ENCODE results near the gene AKR1C4.
"Not testable (repeated sequence)": the region's sequence is repeated elsewhere in the genome, so short reads cannot be mapped to it uniquely, and the experiment has no call there.

Gene AKR1C4

GRCh38 chr10:5195727-5196374 lies 786 bp upstream of the AKR1C4 start:
- Histone ChIP-seq H4K20me1 (no peaks in the 10 kb centered on the region), H3K36me3 (no peaks in the 10 kb centered on the region), H3K9ac (no peak overlapping the region), H3K4me3 (no peak overlapping the region), H3K4me1 (no peaks in the 10 kb centered on the region; a peak in 1 of 20 replicates), H3K9me3 (replicated peaks in 1 of 11) (peaks cover 0 to 12% (median 0%) of the 10 kb centered on the region in 11 experiments; a peak in 5 of 22 replicates), H3K27ac (no peak overlapping the region), H3K4me2 (no peak overlapping the region), H3K27me3 (no peaks in the 10 kb centered on the region)
- no peak for TF ChIP-seq Cebpa-rat (IDR thresholded peaks at IDR 0.05)

- no peak for TF ChIP-seq Cebpa-rat (IDR thresholded peaks at IDR 0.05)
- Histone ChIP-seq H3K4me1 (no peaks in the 10 kb centered on the region; a peak in 1 of 20 replicates), H3K27ac (no peak overlapping the region), H4K20me1 (no peaks in the 10 kb centered on the region), H3K4me3 (no peak overlapping the region), H3K9me3 (replicated peaks in 1 of 11) (peaks cover 7 to 30% (median 20%) of the 10 kb centered on the region in 11 experiments; a peak in 20 of 22 replicates), H3K9ac (no peak overlapping the region), H3K4me2 (no peak overlapping the region), H3K36me3 (no peaks in the 10 kb centered on the region), H3K27me3 (no peaks in the 10 kb centered on the region)
Measured at GRCh38 chr10:5198386-5198785, 1.7 kb downstream of the AKR1C4 start.

GRCh38 chr10:5199398-5199797 lies 2.8 kb downstream of the AKR1C4 start:
- peaks cover 9 to 36% (median 25%) of the 10 kb centered on the region in 11 experiments; a peak in 20 of 22 replicates for H3K9me3 ChIP-seq (replicated peaks in 1 of 11)
- H3K4me1 ChIP-seq = no peaks in the 10 kb centered on the region; a peak in 1 of 20 replicates
- no peak for TF ChIP-seq Cebpa-rat (IDR thresholded peaks at IDR 0.05)
- H4K20me1 ChIP-seq = no peaks in the 10 kb centered on the region
- H3K4me2 ChIP-seq = no peak overlapping the region
- H3K27ac ChIP-seq = no peak overlapping the region
- H3K27me3 ChIP-seq = no peaks in the 10 kb centered on the region
- no peaks in the 10 kb centered on the region for H3K36me3 ChIP-seq
- H3K4me3 ChIP-seq = no peak overlapping the region
- H3K9ac ChIP-seq = no peak overlapping the region

GRCh38 chr10:5206799-5207198 lies 10.2 kb downstream of the AKR1C4 start:
- Histone ChIP-seq H3K9me3 (replicated peaks in 1 of 11) (peaks cover 16 to 45% (median 29%) of the 10 kb centered on the region in 11 experiments; a peak in 21 of 22 replicates), H3K4me3 (no peak overlapping the region), H4K20me1 (no peaks in the 10 kb centered on the region), H3K4me1 (no peaks in the 10 kb centered on the region), H3K27ac (no peak overlapping the region), H3K9ac (no peak overlapping the region), H3K36me3 (no peaks in the 10 kb centered on the region), H3K4me2 (no peak overlapping the region), H3K27me3 (no peaks in the 10 kb centered on the region)
- TF ChIP-seq Cebpa-rat (IDR thresholded peaks at IDR 0.05) = no peak

- not testable (repeated sequence) for H3K27ac ChIP-seq, H4K20me1 ChIP-seq, H3K9ac ChIP-seq, H3K4me3 ChIP-seq, H3K4me2 ChIP-seq, H3K27me3 ChIP-seq, H3K4me1 ChIP-seq, H3K36me3 ChIP-seq
- H3K9me3 ChIP-seq (replicated peaks in 1 of 11) = peaks cover 6 to 37% (median 15%) of the 10 kb centered on the region in 11 experiments; a peak in 19 of 22 replicates
Measured at GRCh38 chr10:5209776-5210175, 13.1 kb downstream of the AKR1C4 start.

DNA sequence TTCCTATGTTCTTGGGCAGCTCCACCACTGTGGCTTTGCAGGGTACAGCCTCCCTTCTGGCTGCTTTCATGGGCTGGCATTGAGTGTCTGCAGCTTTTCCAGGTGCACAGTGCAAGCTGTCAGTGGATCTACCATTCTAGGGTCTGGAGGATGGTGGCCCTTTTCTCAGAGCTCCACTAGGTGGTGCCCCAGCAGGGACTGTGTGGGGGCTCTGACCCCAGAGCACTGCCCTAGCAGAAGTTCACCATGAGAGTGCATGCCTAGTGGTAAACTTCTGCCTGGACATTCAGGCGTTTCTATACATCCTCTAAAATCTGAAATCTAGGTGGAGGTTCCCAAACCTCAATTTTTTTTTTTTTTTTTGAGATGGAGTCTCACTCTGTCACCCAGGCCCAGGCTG lies 13.6 kb downstream of the AKR1C4 start:
- H3K9ac ChIP-seq, H3K27ac ChIP-seq, H3K4me2 ChIP-seq, H3K27me3 ChIP-seq, H3K36me3 ChIP-seq, H3K4me1 ChIP-seq, H3K4me3 ChIP-seq, H4K20me1 ChIP-seq: not testable (repeated sequence)
- H3K9me3 ChIP-seq (replicated peaks in 1 of 11) = peaks cover 6 to 37% (median 15%) of the 10 kb centered on the region in 11 experiments; a peak in 19 of 22 replicates

GRCh38 chr10:5211696-5212536 lies 15.3 kb downstream of the AKR1C4 start:
- H3K36me3 ChIP-seq = no peaks in the 10 kb centered on the region
- H3K27ac ChIP-seq = no peak overlapping the region
- H3K4me2 ChIP-seq = no peak overlapping the region
- no peak overlapping the region for H3K9ac ChIP-seq
- no peaks in the 10 kb centered on the region for H4K20me1 ChIP-seq
- TF ChIP-seq Cebpa-rat (IDR thresholded peaks at IDR 0.05) = no peak
- no peaks in the 10 kb centered on the region for H3K4me1 ChIP-seq
- no peak overlapping the region for H3K4me3 ChIP-seq
- peaks cover 6 to 37% (median 15%) of the 10 kb centered on the region in 11 experiments; a peak in 19 of 22 replicates for H3K9me3 ChIP-seq (replicated peaks in 1 of 11)
- H3K27me3 ChIP-seq = no peaks in the 10 kb centered on the region

- TF ChIP-seq Cebpa-rat (IDR thresholded peaks at IDR 0.05) = no peak
- H3K4me3 ChIP-seq = no peak overlapping the region
- H3K9ac ChIP-seq = no peak overlapping the region
- no peaks in the 10 kb centered on the region for H3K27me3 ChIP-seq
- no peaks in the 10 kb centered on the region for H3K4me1 ChIP-seq
- peaks cover 2 to 14% (median 4%) of the 10 kb centered on the region in 11 experiments; a peak in 18 of 22 replicates for H3K9me3 ChIP-seq (replicated peaks in 1 of 11)
- H3K27ac ChIP-seq = no peak overlapping the region
- no peak overlapping the region for H3K4me2 ChIP-seq
- H3K36me3 ChIP-seq = no peaks in the 10 kb centered on the region
- no peaks in the 10 kb centered on the region for H4K20me1 ChIP-seq
Measured at GRCh38 chr10:5216801-5217200, 20.2 kb downstream of the AKR1C4 start.

GRCh38 chr10:5219262-5219661 lies 22.6 kb downstream of the AKR1C4 start:
- H4K20me1 ChIP-seq = no peaks in the 10 kb centered on the region
- no peaks in the 10 kb centered on the region for H3K36me3 ChIP-seq
- no peak overlapping the region for H3K4me2 ChIP-seq
- no peaks in the 10 kb centered on the region for H3K4me1 ChIP-seq
- peaks cover 0 to 10% (median 0%) of the 10 kb centered on the region in 11 experiments; a peak in 7 of 22 replicates for H3K9me3 ChIP-seq (replicated peaks in 1 of 11)
- H3K27ac ChIP-seq = no peak overlapping the region
- H3K4me3 ChIP-seq = no peak overlapping the region
- no peak overlapping the region for H3K9ac ChIP-seq
- no peaks in the 10 kb centered on the region for H3K27me3 ChIP-seq
- no peak for TF ChIP-seq Cebpa-rat (IDR thresholded peaks at IDR 0.05)

- peaks cover 0 to 10% (median 0%) of the 10 kb centered on the region in 11 experiments; a peak in 6 of 22 replicates for H3K9me3 ChIP-seq (replicated peaks in 1 of 11)
- H3K4me2 ChIP-seq, H3K4me3 ChIP-seq, H3K36me3 ChIP-seq, H4K20me1 ChIP-seq, H3K4me1 ChIP-seq, H3K27me3 ChIP-seq, H3K9ac ChIP-seq, H3K27ac ChIP-seq: not testable (repeated sequence)
Measured at GRCh38 chr10:5222942-5223341, 26.3 kb downstream of the AKR1C4 start.

Measured in BLaER1 treated with 17β-estradiol and CSF1 and Interleukin-3, amounts not matched to agents 10 nM and 100 nM (cell line).